Central memory CD8-positive, alpha-beta T cell (primary cell): ENCODE data around the gene NPDC1.

Source experiments
- ATAC-seq: fragments of 150-1000 bp; cut with Tn5 transposase; replicated peaks from 2 replicates; pipeline ENCODE4 v1.10.0; 2022; ENCODE audit warnings: mild to moderate bottlenecking, moderate FRiP score, moderate number of reproducible peaks; ENCODE audit not compliant: poor library complexity, severe bottlenecking; ENCODE audit errors: extremely low read depth
- DNase-seq, 2 donors: peaks; one replicate each; pipeline ENCODE4 v3.0.0; 2021; ENCODE audit warnings: low spot score in 2 of 2
- H3K27ac Mint-ChIP-seq: one replicate; pipeline ENCODE4 v1.8.0; 2022; ENCODE audit warnings: low read depth, mild to moderate bottlenecking, moderate library complexity, mixed read lengths
- H3K27me3 Mint-ChIP-seq: one replicate; pipeline ENCODE4 v1.8.0; 2022; ENCODE audit warnings: mixed read lengths
- H3K36me3 Mint-ChIP-seq: one replicate; pipeline ENCODE4 v1.8.0; 2022; ENCODE audit warnings: mild to moderate bottlenecking, moderate library complexity, mixed read lengths; ENCODE audit not compliant: insufficient read depth
- H3K4me1 Mint-ChIP-seq: one replicate; pipeline ENCODE4 v1.8.0; 2022; ENCODE audit warnings: mixed read lengths
- H3K4me3 Mint-ChIP-seq: one replicate; pipeline ENCODE4 v1.8.0; 2022; ENCODE audit warnings: mild to moderate bottlenecking, moderate library complexity, mixed read lengths
- H3K9me3 Mint-ChIP-seq: one replicate; pipeline ENCODE4 v1.8.0; 2022; ENCODE audit warnings: mixed read lengths

Gene NPDC1

DNA sequence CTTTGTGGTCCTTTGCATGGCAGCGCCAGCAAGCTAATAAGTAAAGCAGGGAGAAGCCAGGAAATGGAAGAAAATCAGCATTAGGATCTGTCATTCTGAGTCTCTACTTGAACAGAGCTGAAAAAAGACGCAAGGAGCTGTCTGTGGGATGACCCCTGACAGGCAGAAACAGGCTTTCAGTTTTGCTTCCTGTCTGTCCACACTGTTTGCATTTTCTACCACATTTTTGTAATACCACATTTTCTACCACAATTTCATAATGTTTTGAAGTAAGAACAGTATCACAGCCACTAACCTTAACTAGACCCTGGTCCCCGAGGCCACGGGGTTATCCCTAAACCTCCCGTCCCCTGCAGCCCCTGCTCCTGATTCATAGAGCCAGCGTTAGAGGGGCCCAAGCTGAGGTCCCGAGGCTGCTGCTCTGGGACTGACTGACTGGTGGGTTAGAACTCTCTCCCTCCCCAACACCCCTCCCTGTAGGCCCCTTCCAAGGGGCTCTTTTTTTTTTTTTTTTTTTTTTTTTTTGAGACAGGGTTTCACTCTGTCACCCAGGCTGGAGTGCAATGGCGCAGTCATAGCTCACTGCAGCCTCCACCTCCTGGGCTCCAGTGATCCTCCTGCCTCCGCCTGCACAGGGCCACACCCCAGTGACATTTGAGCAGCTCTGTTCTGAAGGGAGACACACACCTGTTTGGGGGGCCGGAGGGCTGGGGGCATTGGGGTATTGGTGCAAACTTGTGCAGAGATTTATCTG is 45.6 kb downstream of the NPDC1 start:
- peak overlapping the region; percentile 80 for H3K27ac Mint-ChIP-seq
- H3K4me1 Mint-ChIP-seq, result peaks cover 45% of the 10 kb centered on the region
- no peaks in the 10 kb centered on the region for H3K9me3 Mint-ChIP-seq
- H3K36me3 Mint-ChIP-seq, result peaks cover 20% of the 10 kb centered on the region
- ATAC-seq (peak; percentile 49), DNase-seq (no peak)
- no peaks in the 10 kb centered on the region for H3K27me3 Mint-ChIP-seq
- peak overlapping the region; percentile 60 for H3K4me3 Mint-ChIP-seq

DNA sequence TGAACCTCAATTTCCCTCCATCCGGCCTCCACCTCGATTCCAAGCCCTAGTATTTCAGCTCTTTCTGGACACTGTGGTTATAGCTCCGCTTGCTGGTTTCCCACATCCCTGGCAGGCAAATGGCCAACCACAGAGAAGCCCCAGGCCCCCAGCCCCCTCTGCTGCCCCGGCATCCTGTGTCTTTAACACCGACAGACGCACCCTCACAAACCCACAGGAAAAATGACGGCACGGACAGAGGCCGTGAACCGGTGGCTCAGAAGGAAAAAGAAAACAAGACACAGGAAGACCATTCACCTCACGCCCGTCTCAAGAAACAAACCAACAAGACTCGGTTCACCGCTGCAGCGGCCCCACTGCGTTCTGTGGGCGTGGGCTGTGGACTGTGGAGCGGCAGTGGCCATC is 48.1 kb downstream of the NPDC1 start:
- DNase-seq, result peak in 1 of 2 donors; percentile 56
- H3K36me3 Mint-ChIP-seq, result peaks cover 27% of the 10 kb centered on the region
- H3K9me3 Mint-ChIP-seq, result no peaks in the 10 kb centered on the region
- H3K4me3 Mint-ChIP-seq, result peak overlapping the region; percentile 83
- peak; percentile 12 for ATAC-seq
- H3K27me3 Mint-ChIP-seq, result no peaks in the 10 kb centered on the region
- peak overlapping the region; percentile 95 for H3K27ac Mint-ChIP-seq
- H3K4me1 Mint-ChIP-seq, result peaks cover 44% of the 10 kb centered on the region

GRCh38 chr9:136997371-136997770 is 48.6 kb downstream of the NPDC1 start:
- no peak for DNase-seq
- peak overlapping the region; percentile 95 for H3K27ac Mint-ChIP-seq
- H3K27me3 Mint-ChIP-seq, result no peaks in the 10 kb centered on the region
- peaks cover 44% of the 10 kb centered on the region for H3K4me1 Mint-ChIP-seq
- no peaks in the 10 kb centered on the region for H3K9me3 Mint-ChIP-seq
- ATAC-seq, result no peak
- peak overlapping the region; percentile 83 for H3K4me3 Mint-ChIP-seq
- H3K36me3 Mint-ChIP-seq, result peaks cover 29% of the 10 kb centered on the region

GRCh38 chr9:136996361-136997292 is 49.4 kb downstream of the NPDC1 start, which contains the start of gene CLIC3:
TSS of gene CLIC3 (minus strand) at chr9:136996568. CDS start at chr9:136996543, 25 bp downstream.
- Mint-ChIP-seq H3K4me1 (peaks cover 44% of the 10 kb centered on the region), H3K36me3 (peaks cover 33% of the 10 kb centered on the region), H3K27ac (peak within 1 kb of the TSS; percentile 95), H3K27me3 (no peaks in the 10 kb centered on the region), H3K4me3 (peak within 1 kb of the TSS; percentile 83), H3K9me3 (no peaks in the 10 kb centered on the region)
- DNase-seq (peak; percentile 41 to 69), ATAC-seq (peak; percentile 34)

DNA sequence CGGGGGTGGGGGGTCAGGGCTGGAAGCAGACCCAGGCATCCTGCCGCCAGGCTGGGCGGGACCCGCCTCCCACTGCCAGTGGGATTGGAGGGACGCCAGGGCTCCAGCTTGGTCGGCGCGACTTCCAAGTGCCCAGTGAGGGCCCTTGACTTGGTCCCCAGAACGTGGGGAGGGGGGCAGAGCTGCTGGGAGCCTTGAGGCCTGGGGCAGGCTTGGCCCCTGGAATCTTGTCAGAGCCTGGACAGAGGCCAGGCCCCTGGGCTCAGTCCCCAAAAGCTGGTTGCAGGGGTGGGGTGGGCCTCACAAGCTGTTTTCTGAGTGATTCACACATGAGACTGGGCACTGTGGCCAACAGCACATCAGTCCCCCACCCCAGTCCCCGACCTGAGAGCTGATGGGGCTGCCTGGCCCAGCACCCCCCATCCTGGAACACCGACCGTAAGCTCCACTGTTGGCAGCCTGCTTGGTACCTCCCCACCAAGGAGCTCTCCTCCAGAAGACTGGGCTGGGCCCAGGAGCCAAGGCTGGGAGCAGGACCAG is 50.1 kb downstream of the NPDC1 start:
- Mint-ChIP-seq H3K4me3 (peak overlapping the region; percentile 83), H3K36me3 (peaks cover 36% of the 10 kb centered on the region), H3K27me3 (no peaks in the 10 kb centered on the region), H3K27ac (peak overlapping the region; percentile 95), H3K4me1 (peaks cover 43% of the 10 kb centered on the region), H3K9me3 (no peaks in the 10 kb centered on the region)
- no peak for DNase-seq
- no peak for ATAC-seq

DNA sequence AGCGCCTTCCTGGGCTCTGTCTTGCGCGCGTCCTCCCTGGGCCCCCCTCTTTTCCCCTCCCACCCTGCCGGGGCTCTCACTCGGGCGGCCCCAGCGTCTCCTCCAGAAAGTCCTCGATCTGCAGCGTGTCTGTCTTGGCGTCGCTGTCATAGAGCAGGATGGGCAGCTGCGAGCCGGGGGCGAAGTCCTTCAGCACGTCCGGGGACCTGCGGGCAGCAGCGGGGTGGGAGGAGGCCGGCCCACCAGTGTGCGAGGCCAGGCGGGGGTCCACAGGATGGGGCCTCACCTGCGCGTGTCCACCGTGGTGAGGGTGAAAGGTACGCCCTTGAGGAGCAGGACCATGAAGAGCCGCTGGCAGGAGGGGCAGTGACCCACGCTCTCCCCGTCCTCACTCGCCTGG is 50.6 kb downstream of the NPDC1 start:
- peaks cover 38% of the 10 kb centered on the region for H3K4me1 Mint-ChIP-seq
- H3K9me3 Mint-ChIP-seq, result no peaks in the 10 kb centered on the region
- H3K36me3 Mint-ChIP-seq, result peaks cover 32% of the 10 kb centered on the region
- H3K4me3 Mint-ChIP-seq, result no peak overlapping the region
- DNase-seq, result no peak
- H3K27ac Mint-ChIP-seq, result no peak overlapping the region
- H3K27me3 Mint-ChIP-seq, result no peaks in the 10 kb centered on the region
- ATAC-seq, result no peak

GRCh38 chr9:136994888-136995230 is 51.1 kb downstream of the NPDC1 start:
- Mint-ChIP-seq H3K36me3 (peaks cover 29% of the 10 kb centered on the region), H3K4me3 (no peak overlapping the region), H3K27ac (no peak overlapping the region), H3K27me3 (no peaks in the 10 kb centered on the region), H3K4me1 (peaks cover 33% of the 10 kb centered on the region), H3K9me3 (no peaks in the 10 kb centered on the region)
- ATAC-seq, result no peak
- DNase-seq, result no peak

DNA sequence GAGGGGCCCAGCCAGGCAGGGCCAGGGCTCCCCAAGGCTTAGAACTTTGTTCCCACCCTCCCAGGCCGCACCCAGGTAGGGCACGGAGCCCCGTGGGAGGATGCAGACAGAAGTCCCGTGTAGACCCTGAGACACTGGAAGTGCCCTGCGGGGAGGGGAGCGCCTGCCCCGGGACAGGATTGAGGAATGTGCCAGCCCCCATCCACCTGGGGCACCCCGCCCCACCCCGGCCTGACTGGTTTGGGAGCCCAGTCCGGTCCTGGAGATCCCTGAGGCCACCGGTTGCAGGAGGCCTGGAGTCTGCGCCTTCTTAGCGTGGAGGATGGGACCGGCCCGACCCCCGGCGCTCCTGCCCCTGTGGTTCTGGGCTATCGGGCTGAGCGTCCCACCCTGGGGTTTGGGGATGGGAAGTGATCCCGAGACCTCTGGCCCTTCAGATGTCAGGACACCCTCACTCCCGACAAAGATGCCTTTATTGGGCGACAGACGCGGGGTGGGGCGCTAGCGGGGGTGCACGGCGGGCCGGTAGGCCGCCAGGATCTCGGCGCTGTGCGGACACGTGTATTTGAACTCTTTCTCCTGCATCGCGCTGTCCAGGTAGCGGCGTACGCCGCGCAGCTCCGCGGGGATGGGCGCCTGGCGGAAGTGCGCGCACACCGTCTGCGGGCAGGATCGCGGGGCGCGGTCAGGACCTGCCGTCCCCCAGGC is 51.6 kb downstream of the NPDC1 start:
- DNase-seq (no peak), ATAC-seq (no peak)
- H3K9me3 Mint-ChIP-seq, result no peaks in the 10 kb centered on the region
- peaks cover 32% of the 10 kb centered on the region for H3K4me1 Mint-ChIP-seq
- H3K27ac Mint-ChIP-seq, result peak overlapping the region; percentile 93
- H3K4me3 Mint-ChIP-seq, result peak overlapping the region; percentile 85
- H3K36me3 Mint-ChIP-seq, result peaks cover 29% of the 10 kb centered on the region
- no peaks in the 10 kb centered on the region for H3K27me3 Mint-ChIP-seq

- ATAC-seq, result no peak
- Mint-ChIP-seq H3K27me3 (no peaks in the 10 kb centered on the region), H3K27ac (peak overlapping the region; percentile 93), H3K4me3 (peak overlapping the region; percentile 85), H3K36me3 (peaks cover 27% of the 10 kb centered on the region), H3K4me1 (peaks cover 25% of the 10 kb centered on the region), H3K9me3 (no peaks in the 10 kb centered on the region)
- peak in 1 of 2 donors; percentile 57 for DNase-seq
Measured at GRCh38 chr9:136992819-136993369, 53.1 kb downstream of the NPDC1 start.

DNA sequence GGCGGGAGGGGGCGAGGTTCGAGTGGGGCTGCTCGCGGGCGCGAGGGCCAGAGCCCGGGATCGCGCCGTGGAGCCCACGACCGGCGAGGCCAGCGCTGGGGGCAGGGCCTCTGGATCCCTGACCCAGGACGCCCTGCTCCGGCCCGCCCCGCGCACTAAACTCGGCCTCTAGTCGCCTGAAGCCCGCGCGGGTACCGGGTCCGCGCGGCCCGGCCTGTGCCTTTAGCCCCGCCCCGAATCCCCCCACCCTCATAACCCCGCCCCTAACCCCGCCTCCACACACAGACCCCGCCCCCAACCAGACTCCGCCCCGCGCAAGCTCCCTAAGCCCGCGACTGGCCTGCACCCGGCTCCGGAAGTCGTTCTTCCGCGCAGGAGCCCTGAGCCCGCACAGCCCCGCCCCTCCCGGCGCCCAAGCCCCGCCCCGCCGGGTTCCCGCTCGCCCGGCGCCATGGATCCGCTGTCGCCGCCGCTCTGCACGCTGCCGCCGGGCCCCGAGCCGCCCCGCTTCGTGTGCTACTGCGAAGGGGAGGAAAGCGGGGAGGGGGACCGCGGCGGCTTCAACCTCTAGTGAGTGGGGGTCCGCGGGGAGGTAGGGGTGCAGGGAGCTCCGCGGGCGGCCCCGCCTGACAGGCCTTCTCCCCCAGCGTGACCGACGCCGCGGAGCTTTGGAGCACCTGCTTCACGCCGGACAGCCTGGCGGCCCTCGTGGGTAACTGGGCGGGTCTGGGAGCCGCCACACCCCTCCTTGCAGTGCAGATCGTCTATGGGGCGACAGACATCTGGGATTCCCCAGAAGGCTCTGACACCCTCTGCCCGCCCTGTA is 53.8 kb downstream of the NPDC1 start, which contains the start of gene PAXX:
PAXX (plus strand) TSS at position 430 of the 826 bp plus-strand sequence; CDS start at position 452, 22 bp downstream.
- H3K4me3 Mint-ChIP-seq, result peak within 1 kb of the TSS; percentile 85
- DNase-seq (peak; percentile 89), ATAC-seq (peak; percentile 81)
- no peaks in the 10 kb centered on the region for H3K9me3 Mint-ChIP-seq
- H3K36me3 Mint-ChIP-seq, result peaks cover 22% of the 10 kb centered on the region
- no peaks in the 10 kb centered on the region for H3K27me3 Mint-ChIP-seq
- H3K4me1 Mint-ChIP-seq, result peaks cover 18% of the 10 kb centered on the region
- H3K27ac Mint-ChIP-seq, result peak within 1 kb of the TSS; percentile 93

DNA sequence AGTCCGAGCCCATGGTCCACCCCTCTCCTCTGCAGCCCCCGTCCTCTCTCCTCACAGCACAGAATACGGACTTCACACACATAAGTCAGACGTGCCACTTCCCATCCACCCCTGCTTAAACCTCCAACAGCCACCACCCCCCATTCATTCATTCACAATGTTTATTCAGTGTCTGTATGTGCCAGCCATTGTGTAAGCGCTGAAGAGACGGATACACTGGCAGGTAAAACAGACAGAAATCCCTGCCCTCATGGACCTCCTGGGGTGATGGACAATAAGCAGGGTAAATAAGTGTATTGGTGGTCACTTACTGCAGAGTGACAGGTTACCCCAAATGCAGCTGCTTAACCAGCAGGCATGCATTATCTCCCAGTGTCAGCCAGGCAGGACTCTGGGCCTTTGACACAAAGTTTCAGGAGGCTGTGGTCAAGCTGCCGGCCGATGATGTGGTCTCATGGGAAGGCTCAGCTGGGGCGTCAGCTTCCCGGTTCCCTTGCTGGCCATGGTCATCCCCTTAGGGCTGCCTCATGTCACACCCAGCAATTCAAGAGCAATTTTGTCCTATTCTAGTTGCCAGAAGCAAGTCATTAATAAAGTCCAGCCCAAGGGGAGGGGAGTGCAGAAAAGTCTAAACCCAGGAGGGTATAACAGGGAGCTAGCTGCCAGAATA is 55.6 kb downstream of the NPDC1 start:
- no peaks in the 10 kb centered on the region for H3K9me3 Mint-ChIP-seq
- H3K4me1 Mint-ChIP-seq, result peaks cover 9% of the 10 kb centered on the region
- H3K27me3 Mint-ChIP-seq, result no peaks in the 10 kb centered on the region
- ATAC-seq (no peak), DNase-seq (no peak)
- peak overlapping the region; percentile 85 for H3K4me3 Mint-ChIP-seq
- no peak overlapping the region for H3K27ac Mint-ChIP-seq
- peaks cover 18% of the 10 kb centered on the region for H3K36me3 Mint-ChIP-seq
